NCI-H526 treated with DMSO at 0.1 percent for 48 hours (cell line): Measurements from ENCODE around the gene IRGQ.
"Not testable (repeated sequence)": the region's sequence is repeated elsewhere in the genome, so short reads cannot be mapped to it uniquely, and the experiment has no call there.

Experiments
- DNase-seq: peaks from one replicate; lab custom pipeline; 2025; lab: John Stamatoyannopoulos, UW

IRGQ gene

GRCh38 chr19:43624933-43625332, 29.0 kb upstream of the IRGQ start:
- DNase-seq = no peak

- DNase-seq = no peak
Observed at GRCh38 chr19:43623889-43624670, 28.1 kb upstream of the IRGQ start.

GRCh38 chr19:43622956-43623355, 27.0 kb upstream of the IRGQ start:
- no peak for DNase-seq

- no peak for DNase-seq
Observed at GRCh38 chr19:43622070-43622469, 26.1 kb upstream of the IRGQ start.

- no peak for DNase-seq
Observed at GRCh38 chr19:43620061-43621001, 24.4 kb upstream of the IRGQ start.

- peak; percentile 99 for DNase-seq
Observed at GRCh38 chr19:43619262-43620060, 23.5 kb upstream of the IRGQ start, which contains the start of gene ZNF428. Gene ZNF428 (minus strand): TSS chr19:43619629. CDS start chr19:43614304, 5,325 bp downstream.

- DNase-seq = no peak
Observed at GRCh38 chr19:43618921-43619261, 23.0 kb upstream of the IRGQ start.

- no peak for DNase-seq
Observed at GRCh38 chr19:43616954-43617353, 21.0 kb upstream of the IRGQ start.

GRCh38 chr19:43616306-43616705, 20.4 kb upstream of the IRGQ start:
- no peak for DNase-seq

- no peak for DNase-seq
Observed at GRCh38 chr19:43612374-43612773, 16.4 kb upstream of the IRGQ start.

GRCh38 chr19:43611788-43612187, 15.9 kb upstream of the IRGQ start, which contains the start of gene SRRM5:
Gene SRRM5 (plus strand): TSS chr19:43612088. CDS start chr19:43612122, 34 bp downstream.
- DNase-seq = no peak

GRCh38 chr19:43610493-43610892, 14.6 kb upstream of the IRGQ start:
- no peak for DNase-seq

- no peak for DNase-seq
Observed at GRCh38 chr19:43609872-43610271, 13.9 kb upstream of the IRGQ start.

- no peak for DNase-seq
Observed at GRCh38 chr19:43607238-43608205, 11.6 kb upstream of the IRGQ start.

GRCh38 chr19:43606569-43607229, 10.8 kb upstream of the IRGQ start:
- DNase-seq = peak; percentile 68

GRCh38 chr19:43605875-43606568, 10.1 kb upstream of the IRGQ start:
- DNase-seq = no peak

- DNase-seq = not testable (repeated sequence)
Observed at GRCh38 chr19:43600326-43600725, 4.4 kb upstream of the IRGQ start.

- DNase-seq = no peak
Observed at GRCh38 chr19:43599635-43600295, 3.8 kb upstream of the IRGQ start.
